Amniotic epithelial cell (primary cell): ENCODE measurements around the gene GPR42.

Source experiments
- DNase-seq: peaks from one replicate; pipeline ENCODE4 v3.0.0-alpha.2; 2010; ENCODE audit warnings: low read depth

Gene GPR42

GRCh38 chr19:35421362-35421761, 50.5 kb downstream of the GPR42 start:
- no peak for DNase-seq
